HepG2 (cell line): Measurements from ENCODE around the gene MT1M. TPM values are rescaled to one million over a fixed set of nuclear protein-coding genes. Genes with fewer than 3 reads are reported as not detected.
A peak's percentile ranks its signal among the peaks of the same experiment; 100 is the strongest.

Experiments
- ARNT2 ChIP-seq: sonication (generic); formaldehyde crosslinking; IDR thresholded peaks from 2 replicates; pipeline ENCODE4 v1.8.0; 2022; ENCODE audit warnings: mild to moderate bottlenecking, low read depth, missing genetic modification reagents, moderate library complexity
- BORCS8-MEF2B ChIP-seq: sonication (generic); formaldehyde crosslinking; IDR thresholded peaks from 2 replicates; pipeline ENCODE4 v1.8.0; 2022; ENCODE audit warnings: mild to moderate bottlenecking, missing genetic modification reagents
- CERS6 ChIP-seq: sonication (generic); formaldehyde crosslinking; IDR thresholded peaks from 2 replicates; pipeline ENCODE4 v1.5.0; 2020; ENCODE audit warnings: missing genetic modification reagents
- GABPB1 ChIP-seq: IDR thresholded peaks from 2 replicates; pipeline ENCODE4 v1.6.1; 2016; ENCODE audit warnings: mild to moderate bottlenecking, missing genetic modification reagents, moderate library complexity, missing compliant biosample characterization
- GATAD2A ChIP-seq: IDR thresholded peaks from 2 replicates; pipeline ENCODE4 v1.6.1; 2016
- HNRNPH1 ChIP-seq: fragments of 200-400 bp; formaldehyde crosslinking; optimal IDR thresholded peaks from 2 replicates; pipeline ENCODE3; 2017; ENCODE audit warnings: mild to moderate bottlenecking, low read depth, low read length
- HOXA3 ChIP-seq: sonication (generic); formaldehyde crosslinking; IDR thresholded peaks from 2 replicates; pipeline ENCODE4 v1.5.0; 2020; ENCODE audit warnings: missing genetic modification reagents
- MAF1 ChIP-seq: sonication (generic); formaldehyde crosslinking; IDR thresholded peaks from 2 replicates; pipeline ENCODE4 v1.5.0; 2020; ENCODE audit warnings: missing genetic modification reagents, borderline replicate concordance
- MED1 ChIP-seq: sonication (generic); formaldehyde crosslinking; IDR thresholded peaks from 2 replicates; pipeline ENCODE4 v1.4.0; 2020; ENCODE audit warnings: missing genetic modification reagents
- NR2F1 ChIP-seq, 2 experiments: fragments of 450-650 bp in 1 of 2; formaldehyde crosslinking in 1 of 2; IDR thresholded peaks; 2 replicates each; pipeline versions ENCODE4 v1.5.0 to v1.6.1; 2016 to 2020; ENCODE audit warnings: mild to moderate bottlenecking in 1 of 2, missing compliant biosample characterization in 1 of 2, missing genetic modification reagents in 1 of 2, moderate library complexity in 1 of 2
- RARA ChIP-seq: IDR thresholded peaks from 2 replicates; pipeline ENCODE4 v1.6.1; 2016; ENCODE audit warnings: missing genetic modification reagents, missing compliant biosample characterization
- RXRA ChIP-seq: sonication (generic); formaldehyde crosslinking; IDR thresholded peaks from 2 replicates; pipeline ENCODE4 v1.5.1; 2020; ENCODE audit warnings: missing genetic modification reagents
- SAP130 ChIP-seq: IDR thresholded peaks from 2 replicates; pipeline ENCODE4 v1.6.1; 2016; ENCODE audit warnings: low read depth
- SOX6 ChIP-seq, 2 experiments: fragments of 450-650 bp in 1 of 2; sonication (generic) in 1 of 2; formaldehyde crosslinking in 1 of 2; IDR thresholded peaks; 2 replicates each; pipeline versions ENCODE4 v1.4.0 to v1.6.1; 2017 to 2020; ENCODE audit warnings: antibody characterized with exemption in 1 of 2, mild to moderate bottlenecking in 1 of 2, missing genetic modification reagents in 1 of 2
- TERF1 ChIP-seq: sonication (generic); formaldehyde crosslinking; IDR thresholded peaks from 2 replicates; pipeline ENCODE4 v1.8.0; 2022; ENCODE audit warnings: mild to moderate bottlenecking, missing genetic modification reagents, moderate library complexity
- TFAP4 ChIP-seq: sonication (generic); IDR thresholded peaks from 2 replicates; pipeline ENCODE4 v1.6.1; 2016; ENCODE audit warnings: low read depth, borderline replicate concordance
- ZNF292 ChIP-seq: sonication (generic); formaldehyde crosslinking; IDR thresholded peaks from 2 replicates; pipeline ENCODE4 v1.8.1; 2022; ENCODE audit warnings: mild to moderate bottlenecking, low read depth, missing genetic modification reagents, borderline replicate concordance
- ZNF329 ChIP-seq: sonication (generic); formaldehyde crosslinking; IDR thresholded peaks from 2 replicates; pipeline ENCODE4 v1.9.0; 2021; ENCODE audit warnings: low read depth, mild to moderate bottlenecking, missing genetic modification reagents
- ZNF580 ChIP-seq: IDR thresholded peaks from 2 replicates; pipeline ENCODE4 v1.6.1; 2016; ENCODE audit warnings: low read depth, borderline replicate concordance
- ZNF589 ChIP-seq: sonication (generic); formaldehyde crosslinking; conservative IDR thresholded peaks from 2 replicates; pipeline ENCODE4 v1.8.0; 2022; ENCODE audit warnings: mild to moderate bottlenecking, moderate library complexity, missing genetic modification reagents
- ZNF75D ChIP-seq: sonication (generic); formaldehyde crosslinking; IDR thresholded peaks from 2 replicates; pipeline ENCODE4 v1.8.1; 2023; ENCODE audit warnings: missing genetic modification reagents, mild to moderate bottlenecking, borderline replicate concordance
- polyA plus RNA-seq, 8 experiments: library from polyadenylated mRNA; depleted of rRNA in 3 of 8; stranded (reverse) in 7 of 8; unstranded in 1 of 8; fragments of >200 nt; fragmentation: Illumina TruSeq in 4 of 8; extraction: Trizol in 4 of 8; gene quantifications; 2 replicates each; pipeline versions ENCODE4 v1.2.1 to v1.2.3, GENCODE V29; 2011 to 2016; ENCODE audit warnings: low read depth in 4 of 8, missing spikeins in 1 of 8, mixed read lengths in 1 of 8; ENCODE audit not compliant: insufficient read depth in 1 of 8
- total RNA-seq, 5 experiments: library from RNA; depleted of rRNA; stranded (reverse); fragments of >200 nt; fragmentation: Illumina TruSeq; extraction: Trizol; gene quantifications; 2 replicates each; pipeline ENCODE4 v1.2.3, GENCODE V29; 2016; ENCODE audit warnings: low read depth in 1 of 5
- TF ChIP-seq, protein P1 (sequence below): sonication (generic); formaldehyde crosslinking; IDR thresholded peaks from 2 replicates; pipeline ENCODE4 v1.5.1; 2020; ENCODE audit warnings: mild to moderate bottlenecking, missing genetic modification reagents, moderate library complexity
- TF ChIP-seq, protein P2 (sequence below): sonication (generic); formaldehyde crosslinking; IDR thresholded peaks from 2 replicates; pipeline ENCODE4 v1.8.1; 2023; ENCODE audit warnings: mild to moderate bottlenecking, missing genetic modification reagents, borderline replicate concordance

MT1M gene
- total and polyA plus RNA-seq, 2 of the 13 experiments (the other 11 are each of a cell fraction or from before 2014, with no cell fraction given), result 4.6 TPM; not detected in 1

GRCh38 chr16:56611281-56611833, 21.1 kb upstream of the MT1M start (continued):
- TF ChIP-seq, protein P1, sequence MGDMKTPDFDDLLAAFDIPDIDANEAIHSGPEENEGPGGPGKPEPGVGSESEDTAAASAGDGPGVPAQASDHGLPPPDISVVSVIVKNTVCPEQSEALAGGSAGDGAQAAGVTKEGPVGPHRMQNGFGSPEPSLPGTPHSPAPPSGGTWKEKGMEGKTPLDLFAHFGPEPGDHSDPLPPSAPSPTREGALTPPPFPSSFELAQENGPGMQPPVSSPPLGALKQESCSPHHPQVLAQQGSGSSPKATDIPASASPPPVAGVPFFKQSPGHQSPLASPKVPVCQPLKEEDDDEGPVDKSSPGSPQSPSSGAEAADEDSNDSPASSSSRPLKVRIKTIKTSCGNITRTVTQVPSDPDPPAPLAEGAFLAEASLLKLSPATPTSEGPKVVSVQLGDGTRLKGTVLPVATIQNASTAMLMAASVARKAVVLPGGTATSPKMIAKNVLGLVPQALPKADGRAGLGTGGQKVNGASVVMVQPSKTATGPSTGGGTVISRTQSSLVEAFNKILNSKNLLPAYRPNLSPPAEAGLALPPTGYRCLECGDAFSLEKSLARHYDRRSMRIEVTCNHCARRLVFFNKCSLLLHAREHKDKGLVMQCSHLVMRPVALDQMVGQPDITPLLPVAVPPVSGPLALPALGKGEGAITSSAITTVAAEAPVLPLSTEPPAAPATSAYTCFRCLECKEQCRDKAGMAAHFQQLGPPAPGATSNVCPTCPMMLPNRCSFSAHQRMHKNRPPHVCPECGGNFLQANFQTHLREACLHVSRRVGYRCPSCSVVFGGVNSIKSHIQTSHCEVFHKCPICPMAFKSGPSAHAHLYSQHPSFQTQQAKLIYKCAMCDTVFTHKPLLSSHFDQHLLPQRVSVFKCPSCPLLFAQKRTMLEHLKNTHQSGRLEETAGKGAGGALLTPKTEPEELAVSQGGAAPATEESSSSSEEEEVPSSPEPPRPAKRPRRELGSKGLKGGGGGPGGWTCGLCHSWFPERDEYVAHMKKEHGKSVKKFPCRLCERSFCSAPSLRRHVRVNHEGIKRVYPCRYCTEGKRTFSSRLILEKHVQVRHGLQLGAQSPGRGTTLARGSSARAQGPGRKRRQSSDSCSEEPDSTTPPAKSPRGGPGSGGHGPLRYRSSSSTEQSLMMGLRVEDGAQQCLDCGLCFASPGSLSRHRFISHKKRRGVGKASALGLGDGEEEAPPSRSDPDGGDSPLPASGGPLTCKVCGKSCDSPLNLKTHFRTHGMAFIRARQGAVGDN, result peak; percentile 0; the same call in 1 of the 2 replicates
- peak; percentile 65; the same call in 1 of the 2 replicates for TF ChIP-seq ZNF292
- peak; percentile 84 for TF ChIP-seq RXRA (CRISPR knock-in tag)
- TF ChIP-seq HOXA3 (CRISPR knock-in tag), result peak; percentile 25; the same call in 1 of the 2 replicates
- no peak for TF ChIP-seq ZNF580 (CRISPR knock-in tag)
- TF ChIP-seq GATAD2A (CRISPR knock-in tag), result 0 out of 2 replicates have a peak, but pooled peaks have one; percentile 30
- no peak for TF ChIP-seq SOX6 (IDR thresholded peaks at IDR 0.05)
- peak; percentile 28; the same call in 1 of the 2 replicates for TF ChIP-seq SOX6 (CRISPR knock-in tag; IDR thresholded peaks at IDR 0.05)
- peak; percentile 89 for TF ChIP-seq TFAP4
- TF ChIP-seq MAF1 (CRISPR knock-in tag), result no peak
- TF ChIP-seq ZNF329 (CRISPR knock-in tag), result no peak
- no peak for TF ChIP-seq ZNF589 (CRISPR knock-in tag)
- TF ChIP-seq ARNT2 (CRISPR knock-in tag), result no peak
- TF ChIP-seq NR2F1 (CRISPR knock-in tag; IDR thresholded peaks at IDR 0.05), result peak in 1 of 2 experiments; percentile 41; a peak in 1 of 4 replicates
- TF ChIP-seq, protein P2, sequence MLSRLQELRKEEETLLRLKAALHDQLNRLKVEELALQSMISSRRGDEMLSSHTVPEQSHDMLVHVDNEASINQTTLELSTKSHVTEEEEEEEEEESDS (CRISPR knock-in tag), result no peak
- no peak for TF ChIP-seq ZNF75D (CRISPR knock-in tag)
- peak; percentile 60; the same call in 1 of the 2 replicates for TF ChIP-seq BORCS8-MEF2B (CRISPR knock-in tag)
- TF ChIP-seq GABPB1 (CRISPR knock-in tag), result peak; percentile 24; the same call in 1 of the 2 replicates
- peak; percentile 70 for TF ChIP-seq MED1 (CRISPR knock-in tag)
- TF ChIP-seq RARA (CRISPR knock-in tag), result peak; percentile 98
- peak; percentile 79 for TF ChIP-seq SAP130 (CRISPR knock-in tag)
- TF ChIP-seq HNRNPH1, result no peak
- no peak for TF ChIP-seq TERF1 (CRISPR knock-in tag)
- TF ChIP-seq CERS6, result no peak
